Activated T-helper 17 cell treated with anti-CD3 and anti-CD28 coated beads, Interleukin-2, amount 50 U/mL, for 72 hours (primary cell): ENCODE data around the gene DCAF6. TPM values are rescaled to one million over a fixed set of nuclear protein-coding genes. Genes with fewer than 3 reads are reported as not detected.

Experiments used
- ATAC-seq: fragments of 150-1000 bp; cut with Tn5 transposase; replicated peaks from 2 replicates; pipeline ENCODE4 v1.10.0; 2021; ENCODE audit warnings: mild to moderate bottlenecking, moderate library complexity
- H3K27ac Mint-ChIP-seq: one replicate; pipeline ENCODE4 v1.8.0; 2022; ENCODE audit warnings: mixed read lengths
- H3K27me3 Mint-ChIP-seq: one replicate; pipeline ENCODE4 v1.8.0; 2022; ENCODE audit warnings: mixed read lengths
- H3K36me3 Mint-ChIP-seq: one replicate; pipeline ENCODE4 v1.8.0; 2022; ENCODE audit warnings: low read depth, mild to moderate bottlenecking, mixed read lengths
- H3K4me1 Mint-ChIP-seq: one replicate; pipeline ENCODE4 v1.8.0; 2022; ENCODE audit warnings: mixed read lengths
- H3K4me3 Mint-ChIP-seq: one replicate; pipeline ENCODE4 v1.8.0; 2022; ENCODE audit warnings: mild to moderate bottlenecking, mixed read lengths
- H3K9me3 Mint-ChIP-seq: one replicate; pipeline ENCODE4 v1.8.0; 2022; ENCODE audit warnings: mixed read lengths
- total RNA-seq, 2 donors: library from RNA; stranded (reverse); gene quantifications; one replicate each; pipeline ENCODE4 v1.2.3, GENCODE V29; 2022

The DCAF6 gene
- total RNA-seq, 2 donors from 2014 or later: 25.9 to 37.3 TPM

DNA sequence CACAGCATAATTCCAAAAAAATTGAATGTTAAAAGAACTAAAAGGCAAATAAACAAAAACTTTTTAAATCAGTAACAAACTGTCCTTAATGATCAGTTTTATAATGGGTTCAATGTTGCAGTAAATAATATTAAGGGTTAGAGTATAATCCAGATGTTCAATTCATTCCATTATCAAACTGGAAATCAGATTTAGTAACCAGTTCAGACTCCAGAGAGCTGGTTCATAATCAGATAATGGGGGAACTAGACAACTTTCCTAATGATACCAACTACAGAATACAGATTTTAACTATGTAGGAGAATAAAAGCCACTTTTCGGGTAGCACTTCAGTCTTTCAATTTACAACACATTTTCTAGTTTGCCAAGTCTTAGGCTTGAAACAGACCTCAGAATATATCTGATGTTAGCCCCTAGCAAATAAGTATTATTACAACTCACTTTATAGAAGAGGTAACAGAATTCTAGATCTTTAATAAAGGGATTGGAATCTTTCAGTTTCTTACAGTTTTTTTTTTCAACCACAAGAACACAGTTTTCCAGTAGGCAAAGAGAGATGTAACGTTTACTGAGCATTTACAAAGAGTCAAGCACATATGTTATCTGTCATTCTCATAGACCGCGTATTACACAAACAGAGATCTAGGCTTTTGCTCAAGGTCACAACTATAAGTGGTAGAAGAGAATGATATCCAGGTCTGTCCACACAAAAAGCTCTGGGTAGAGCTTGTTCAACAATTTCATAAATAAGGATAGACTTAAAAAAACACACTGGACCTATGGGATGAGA, 1.9 kb upstream of the DCAF6 start:
- peaks cover 11% of the 10 kb centered on the region for H3K4me1 Mint-ChIP-seq
- H3K9me3 Mint-ChIP-seq: no peaks in the 10 kb centered on the region
- H3K36me3 Mint-ChIP-seq: peaks cover 30% of the 10 kb centered on the region
- H3K27me3 Mint-ChIP-seq: no peaks in the 10 kb centered on the region
- peak overlapping the region; percentile 92 for H3K27ac Mint-ChIP-seq
- H3K4me3 Mint-ChIP-seq: peak overlapping the region; percentile 94
- ATAC-seq: no peak

DNA sequence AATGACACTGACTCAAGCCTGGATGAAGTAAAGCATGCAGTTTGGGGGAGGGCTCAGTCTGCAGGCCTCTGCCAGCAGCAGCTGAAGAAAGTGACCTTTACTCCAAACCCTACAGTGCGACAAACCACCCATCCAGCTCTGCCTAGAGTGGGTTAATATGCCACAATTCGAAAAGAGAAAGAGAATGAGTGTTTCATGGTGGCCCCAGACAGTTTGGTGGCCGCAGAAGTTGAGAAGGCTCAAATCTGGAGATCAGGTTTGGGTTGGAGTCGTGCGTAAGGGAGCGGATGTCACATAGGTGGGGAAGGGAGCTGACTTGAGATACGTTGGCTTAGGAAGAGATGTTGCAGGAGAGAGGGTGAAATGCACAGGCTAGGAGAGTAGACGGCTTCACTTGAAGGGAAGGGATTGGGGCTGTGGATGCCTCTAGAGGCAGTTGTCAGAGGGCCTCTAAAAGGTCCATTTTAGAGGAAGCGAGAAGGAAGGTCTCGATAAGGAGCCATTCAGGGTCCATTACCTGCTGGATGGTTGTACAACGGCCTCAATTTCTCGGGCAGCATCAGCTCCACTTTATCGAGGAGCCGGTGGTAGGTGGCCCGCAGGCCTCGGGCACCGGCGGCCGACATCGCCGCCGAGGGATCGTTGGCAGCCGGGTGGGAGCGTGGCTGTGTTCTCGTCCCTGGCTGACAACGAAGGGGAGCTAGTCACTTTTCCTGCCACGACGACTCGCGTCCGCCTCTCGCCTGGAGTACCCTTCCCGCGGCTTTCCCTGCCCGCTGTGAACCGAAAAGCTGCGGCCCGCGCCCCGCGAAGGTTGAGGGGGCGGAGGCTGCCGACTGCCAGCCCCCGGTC, 1.0 kb upstream of the DCAF6 start:
- Mint-ChIP-seq H3K4me3 (peak overlapping the region; percentile 94), H3K27me3 (no peaks in the 10 kb centered on the region), H3K4me1 (peaks cover 11% of the 10 kb centered on the region), H3K36me3 (peaks cover 30% of the 10 kb centered on the region), H3K9me3 (no peaks in the 10 kb centered on the region), H3K27ac (peak overlapping the region; percentile 92)
- peak; percentile 30 for ATAC-seq

DNA sequence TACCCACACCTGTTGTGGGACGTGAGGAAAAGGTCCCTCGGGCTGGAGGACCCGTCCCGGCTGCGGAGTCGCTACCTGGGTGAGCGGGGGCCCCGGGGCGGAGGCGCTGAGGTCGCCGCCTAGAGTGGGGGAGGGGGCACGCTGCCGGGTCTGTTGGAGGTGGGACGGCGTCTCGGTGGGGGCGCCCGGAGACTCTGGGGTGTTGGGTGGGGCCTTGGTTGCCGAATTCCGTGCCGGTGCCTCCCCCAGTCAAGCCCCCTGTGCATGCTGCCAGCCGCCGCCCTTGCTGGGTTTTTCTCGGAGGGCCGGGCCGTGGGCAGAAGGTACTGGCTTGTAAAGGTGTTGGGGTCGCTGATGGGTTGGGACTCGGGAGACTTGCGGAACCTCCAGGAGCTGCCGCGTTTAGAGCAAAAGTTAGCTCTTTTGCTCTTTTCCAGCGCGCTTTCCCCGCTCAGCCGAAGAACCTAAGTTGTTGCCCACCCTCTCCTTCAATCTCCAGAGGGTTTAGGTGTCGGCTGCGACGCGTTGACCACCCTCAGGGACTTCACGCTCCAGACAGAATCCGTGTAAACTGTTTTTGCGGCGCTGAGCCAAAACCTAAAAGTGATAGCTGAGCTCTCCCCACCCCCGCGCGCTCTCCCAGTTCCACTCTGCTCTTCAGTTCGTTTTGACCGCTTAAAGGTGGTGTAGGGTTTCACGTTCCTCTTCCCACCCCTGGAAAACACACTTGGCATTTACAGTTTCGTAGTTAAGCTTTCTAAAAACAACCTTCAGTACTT, 636 bp downstream of the DCAF6 start, which contains the start of gene MPC2:
MPC2 (minus strand) TSS at position 143 of the 779 bp plus-strand sequence. CDS start 1,231 bp downstream, outside the sequence.
- H3K36me3 Mint-ChIP-seq: peaks cover 30% of the 10 kb centered on the region
- H3K4me3 Mint-ChIP-seq: peak within 1 kb of the TSS; percentile 94
- peak; percentile 21 for ATAC-seq
- H3K4me1 Mint-ChIP-seq: peaks cover 11% of the 10 kb centered on the region
- no peaks in the 10 kb centered on the region for H3K27me3 Mint-ChIP-seq
- peak within 1 kb of the TSS; percentile 92 for H3K27ac Mint-ChIP-seq
- no peaks in the 10 kb centered on the region for H3K9me3 Mint-ChIP-seq

DNA sequence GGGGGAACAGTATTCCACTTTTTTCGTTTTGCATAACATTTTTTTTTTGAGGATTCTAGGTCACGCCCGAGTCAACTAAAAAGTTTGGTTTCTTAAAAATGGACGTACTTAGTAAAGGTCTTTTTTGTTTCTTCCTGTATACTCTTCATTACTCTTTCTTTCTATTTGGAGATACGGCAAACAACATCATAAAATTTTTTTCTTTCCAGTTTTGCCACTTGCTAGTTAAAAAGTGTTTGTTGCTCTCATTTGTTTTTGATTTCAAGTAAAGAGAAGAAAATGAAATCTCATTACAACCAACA, 1.2 kb downstream of the DCAF6 start:
- H3K4me3 Mint-ChIP-seq: peak overlapping the region; percentile 94
- peaks cover 30% of the 10 kb centered on the region for H3K36me3 Mint-ChIP-seq
- no peaks in the 10 kb centered on the region for H3K9me3 Mint-ChIP-seq
- H3K27me3 Mint-ChIP-seq: no peaks in the 10 kb centered on the region
- peaks cover 11% of the 10 kb centered on the region for H3K4me1 Mint-ChIP-seq
- no peak for ATAC-seq
- H3K27ac Mint-ChIP-seq: peak overlapping the region; percentile 92

DNA sequence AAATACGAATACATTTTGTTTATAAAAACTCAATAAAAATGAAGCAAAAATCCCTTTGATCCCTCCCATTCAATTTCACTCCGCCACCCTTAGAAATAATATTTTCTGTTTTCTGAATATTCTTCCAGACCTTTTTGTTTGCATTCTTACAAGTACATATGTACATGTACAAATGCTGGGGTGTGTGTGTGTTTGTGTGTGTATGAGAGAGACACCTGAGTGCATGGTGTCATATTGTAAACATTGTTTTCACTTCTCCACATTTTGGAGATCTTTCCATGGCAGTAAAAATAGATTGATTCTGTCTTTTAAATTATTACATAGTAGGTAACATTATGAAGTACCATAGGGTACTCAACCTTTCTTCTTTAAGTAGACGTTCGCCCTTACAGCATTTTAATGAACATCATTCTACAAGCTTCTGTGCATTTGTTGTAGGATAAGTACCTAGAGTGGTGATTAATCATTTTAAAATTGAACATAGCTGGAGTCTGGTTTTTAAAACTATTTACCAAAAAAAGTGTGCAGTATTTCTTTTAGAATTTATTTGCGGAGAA, 1.7 kb downstream of the DCAF6 start:
- Mint-ChIP-seq H3K27ac (peak overlapping the region; percentile 92), H3K27me3 (no peaks in the 10 kb centered on the region), H3K9me3 (no peaks in the 10 kb centered on the region), H3K36me3 (peaks cover 30% of the 10 kb centered on the region), H3K4me3 (peak overlapping the region; percentile 94), H3K4me1 (peaks cover 11% of the 10 kb centered on the region)
- ATAC-seq: no peak

DNA sequence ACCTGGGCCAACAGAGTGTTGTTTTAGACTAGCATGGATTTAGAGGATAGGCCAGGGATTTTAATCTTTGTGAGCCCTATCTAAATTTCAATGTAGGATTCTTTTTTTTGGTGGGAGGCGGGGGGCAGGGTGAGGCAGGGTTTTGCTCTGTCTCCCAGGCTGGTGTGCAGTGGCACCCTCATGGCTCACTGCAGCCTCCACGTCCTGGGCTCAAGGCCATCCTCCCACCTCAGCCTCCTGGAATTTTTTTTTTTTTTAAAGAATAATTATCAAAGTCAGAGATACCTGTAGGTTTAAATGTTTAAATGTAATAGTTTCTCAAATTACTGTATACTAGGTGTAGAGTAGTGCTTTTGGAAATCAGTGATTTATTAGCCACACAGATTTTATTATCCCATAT, 3.8 kb downstream of the DCAF6 start:
- Mint-ChIP-seq H3K27me3 (no peaks in the 10 kb centered on the region), H3K27ac (no peak overlapping the region), H3K36me3 (peaks cover 24% of the 10 kb centered on the region), H3K9me3 (no peaks in the 10 kb centered on the region), H3K4me1 (peaks cover 19% of the 10 kb centered on the region), H3K4me3 (no peak overlapping the region)
- no peak for ATAC-seq

DNA sequence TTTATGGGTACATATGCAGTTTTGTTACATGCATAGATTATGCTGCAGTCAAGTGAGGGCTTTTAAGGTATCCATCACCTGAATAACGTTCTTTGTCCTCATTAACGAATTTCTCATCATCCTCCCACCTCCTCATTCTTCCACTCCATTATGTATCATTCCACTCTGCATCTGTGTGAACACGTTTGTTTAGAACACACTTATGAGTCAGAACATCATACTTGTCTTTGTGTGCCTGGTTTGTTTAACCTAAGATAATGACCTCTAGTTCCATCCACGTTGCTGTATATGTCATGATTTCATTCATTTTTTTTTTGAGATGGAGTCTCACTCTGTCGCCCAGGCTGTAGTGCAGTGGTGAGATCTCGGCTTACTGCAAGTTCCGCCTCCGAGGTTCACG, 7.1 kb downstream of the DCAF6 start:
- no peak for ATAC-seq
- Mint-ChIP-seq H3K4me3 (no peak overlapping the region), H3K36me3 (no peaks in the 10 kb centered on the region), H3K27me3 (no peaks in the 10 kb centered on the region), H3K9me3 (no peaks in the 10 kb centered on the region), H3K27ac (no peak overlapping the region), H3K4me1 (peaks cover 31% of the 10 kb centered on the region)

DNA sequence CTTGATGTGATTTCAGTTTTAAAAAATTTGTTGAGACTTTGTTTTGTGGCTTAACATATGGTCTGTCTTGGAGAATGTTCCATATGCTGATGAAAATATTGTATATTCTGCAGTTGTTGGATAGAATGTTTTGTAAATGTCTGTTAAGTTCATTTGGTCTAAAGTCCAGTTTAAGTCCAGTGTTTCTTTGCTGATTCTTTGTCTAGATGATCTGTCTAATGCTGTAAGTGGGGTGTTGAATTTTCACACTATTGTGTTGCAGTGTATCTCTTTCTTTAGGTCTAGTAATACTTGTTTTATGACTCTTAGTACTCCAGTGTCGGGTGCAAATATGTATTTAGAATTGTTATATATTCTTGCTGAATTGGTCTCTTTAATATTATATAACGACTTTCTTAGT, 11.2 kb downstream of the DCAF6 start:
- Mint-ChIP-seq H3K27ac (no peak overlapping the region), H3K4me3 (peak overlapping the region; percentile 20), H3K36me3 (peaks cover 23% of the 10 kb centered on the region), H3K4me1 (peaks cover 36% of the 10 kb centered on the region), H3K27me3 (no peaks in the 10 kb centered on the region), H3K9me3 (no peaks in the 10 kb centered on the region)
- no peak for ATAC-seq

DNA sequence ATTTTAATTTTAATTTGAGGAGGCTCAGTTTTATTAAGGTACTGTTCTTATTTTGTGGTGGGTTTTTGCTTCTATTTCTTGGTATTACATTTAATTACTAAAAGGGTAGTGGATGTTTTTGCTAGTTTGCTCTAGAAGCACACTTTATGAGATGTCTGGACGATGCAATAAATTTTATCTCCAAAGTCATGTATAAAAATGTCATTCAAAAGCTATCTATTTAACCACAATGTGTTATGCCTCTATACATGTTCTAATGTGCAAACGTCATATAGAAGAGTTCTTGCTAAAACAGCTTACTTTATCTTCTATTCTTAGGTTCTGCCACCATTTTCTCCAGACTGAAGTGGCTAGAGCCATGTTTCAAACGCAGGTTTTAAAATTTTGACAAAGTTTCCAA, 13.3 kb downstream of the DCAF6 start:
- Mint-ChIP-seq H3K4me1 (peaks cover 27% of the 10 kb centered on the region), H3K9me3 (no peaks in the 10 kb centered on the region), H3K27ac (no peak overlapping the region), H3K27me3 (no peaks in the 10 kb centered on the region), H3K4me3 (no peak overlapping the region), H3K36me3 (peaks cover 43% of the 10 kb centered on the region)
- ATAC-seq: no peak

DNA sequence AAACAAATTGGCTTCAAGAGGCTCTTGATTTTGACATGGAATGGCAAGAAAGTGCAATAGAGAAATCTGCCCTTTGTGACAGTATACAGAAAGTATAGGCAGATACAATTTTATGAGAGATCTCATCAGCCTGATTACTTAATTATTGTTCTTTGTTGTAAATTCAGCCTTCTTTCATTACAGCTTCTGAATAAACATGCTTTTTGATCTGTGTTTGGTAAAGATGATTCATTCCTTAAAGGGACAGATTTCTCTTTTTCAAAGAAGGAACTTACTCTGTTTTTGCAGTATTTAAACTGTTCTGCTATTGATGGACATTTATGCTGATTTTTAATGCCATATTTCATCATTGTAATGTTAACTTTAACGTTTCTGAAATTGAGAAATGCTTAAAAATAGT, 14.1 kb downstream of the DCAF6 start:
- Mint-ChIP-seq H3K4me3 (no peak overlapping the region), H3K27ac (no peak overlapping the region), H3K27me3 (no peaks in the 10 kb centered on the region), H3K9me3 (no peaks in the 10 kb centered on the region), H3K4me1 (peaks cover 21% of the 10 kb centered on the region), H3K36me3 (peaks cover 51% of the 10 kb centered on the region)
- no peak for ATAC-seq

DNA sequence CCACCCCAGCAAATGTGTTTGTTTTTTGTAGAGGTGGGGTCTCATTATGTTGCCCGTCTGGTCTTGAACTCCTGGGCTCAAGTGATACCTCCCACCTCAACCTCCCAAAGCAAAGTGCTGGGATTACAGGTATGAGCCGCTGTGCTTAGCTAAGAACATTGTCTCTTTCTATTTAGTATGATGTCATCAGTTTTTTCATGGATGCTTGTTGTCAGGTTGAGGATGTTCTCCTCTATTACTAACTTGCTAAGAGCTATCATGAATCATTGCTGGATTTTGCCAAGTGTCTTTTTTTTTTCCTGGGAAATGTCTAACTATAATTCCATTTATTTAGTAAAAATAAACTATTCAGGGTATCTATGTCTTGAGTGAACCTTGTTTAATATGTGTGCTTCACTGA, 19.4 kb downstream of the DCAF6 start:
- H3K27ac Mint-ChIP-seq: no peak overlapping the region
- ATAC-seq: no peak
- H3K27me3 Mint-ChIP-seq: no peaks in the 10 kb centered on the region
- no peaks in the 10 kb centered on the region for H3K9me3 Mint-ChIP-seq
- peaks cover 55% of the 10 kb centered on the region for H3K36me3 Mint-ChIP-seq
- peaks cover 2% of the 10 kb centered on the region for H3K4me1 Mint-ChIP-seq
- no peak overlapping the region for H3K4me3 Mint-ChIP-seq

DNA sequence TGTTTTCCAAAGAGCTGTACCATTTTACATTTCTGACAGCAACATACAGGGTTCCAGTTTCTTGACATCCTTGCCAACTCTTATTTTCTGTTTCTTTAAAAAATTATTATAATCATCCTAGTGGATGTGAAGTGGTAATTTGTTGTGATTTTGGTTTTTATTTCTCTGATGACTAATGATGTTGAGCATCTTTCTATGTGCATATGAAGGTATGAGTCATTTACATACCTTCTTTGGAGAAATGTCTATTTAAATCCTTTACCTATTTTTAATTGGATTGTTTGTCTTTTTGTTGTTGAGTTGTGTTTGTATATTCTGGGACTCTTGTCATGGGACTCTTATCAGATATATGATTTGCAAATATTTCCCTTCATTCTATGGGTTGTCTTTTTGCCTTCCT, 21.2 kb downstream of the DCAF6 start:
- no peaks in the 10 kb centered on the region for H3K4me1 Mint-ChIP-seq
- no peaks in the 10 kb centered on the region for H3K27me3 Mint-ChIP-seq
- H3K9me3 Mint-ChIP-seq: no peaks in the 10 kb centered on the region
- H3K27ac Mint-ChIP-seq: no peak overlapping the region
- no peak overlapping the region for H3K4me3 Mint-ChIP-seq
- no peak for ATAC-seq
- peaks cover 47% of the 10 kb centered on the region for H3K36me3 Mint-ChIP-seq

DNA sequence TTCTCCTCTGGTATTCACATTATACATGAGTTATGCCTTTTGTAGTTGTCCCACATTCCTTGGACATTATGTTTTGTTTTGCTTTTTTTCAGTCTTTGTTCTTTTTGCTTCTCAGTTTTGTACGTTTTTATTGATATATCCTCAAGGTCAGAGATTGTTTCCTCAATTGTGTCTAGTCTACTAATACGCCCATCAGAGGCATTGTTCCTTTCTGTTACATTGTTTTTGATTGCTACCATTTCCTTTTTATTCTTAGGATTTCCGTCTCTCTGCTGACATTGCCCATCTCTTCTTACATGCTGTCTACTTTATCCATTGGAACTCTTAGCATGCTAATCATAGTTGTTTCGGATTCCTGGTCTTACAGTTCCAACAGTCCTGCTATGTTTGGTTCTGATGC, 28.2 kb downstream of the DCAF6 start:
- H3K27me3 Mint-ChIP-seq: no peaks in the 10 kb centered on the region
- H3K4me3 Mint-ChIP-seq: no peak overlapping the region
- H3K9me3 Mint-ChIP-seq: no peaks in the 10 kb centered on the region
- peaks cover 50% of the 10 kb centered on the region for H3K36me3 Mint-ChIP-seq
- ATAC-seq: no peak
- no peak overlapping the region for H3K27ac Mint-ChIP-seq
- H3K4me1 Mint-ChIP-seq: peaks cover 5% of the 10 kb centered on the region

DNA sequence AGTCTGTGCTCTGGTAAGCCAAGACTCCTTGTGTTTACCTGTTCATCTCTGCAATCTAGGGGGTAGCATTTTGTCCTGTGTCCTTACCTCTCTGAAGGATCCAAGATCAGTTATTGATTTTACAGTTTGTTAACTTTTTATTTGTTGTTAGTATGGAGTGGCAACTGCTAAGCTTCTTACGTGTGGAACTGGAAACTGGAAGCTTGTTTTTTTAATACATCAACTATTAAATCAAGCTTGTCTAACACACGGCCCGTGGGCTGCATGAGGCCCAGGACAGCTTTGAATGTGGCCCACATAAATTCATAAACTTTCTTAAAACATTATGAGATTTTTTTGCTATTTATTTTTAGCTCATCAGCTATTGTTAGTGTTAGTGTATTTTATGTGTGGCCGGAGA, 29.6 kb downstream of the DCAF6 start:
- H3K27ac Mint-ChIP-seq: no peak overlapping the region
- no peaks in the 10 kb centered on the region for H3K9me3 Mint-ChIP-seq
- no peak overlapping the region for H3K4me3 Mint-ChIP-seq
- no peak for ATAC-seq
- H3K36me3 Mint-ChIP-seq: peaks cover 57% of the 10 kb centered on the region
- peaks cover 5% of the 10 kb centered on the region for H3K4me1 Mint-ChIP-seq
- no peaks in the 10 kb centered on the region for H3K27me3 Mint-ChIP-seq
